Gastrocnemius medialis (tissue), 4 donors: ENCODE results near the gene ZBP1. TPM values are rescaled to one million over a fixed set of nuclear protein-coding genes. Genes with fewer than 3 reads are reported as not detected.

Source experiments
- ATAC-seq, 2 donors: fragments of 150-250 bp; one replicate each; pipeline ENCODE4 v1.9.1; 2016
- DNase-seq, 2 donors: peaks; one replicate each; pipeline ENCODE4 v3.0.0-alpha.2; 2019
- H3K27ac ChIP-seq, 4 donors: fragments of 200-600 bp; sonication (generic); 1 replicate in 1 of 4; 2 replicates in 3 of 4; pipeline ENCODE4 v1.5.1; 2016 to 2018; ENCODE audit warnings: mild to moderate bottlenecking in 2 of 4, moderate library complexity in 1 of 4
- H3K27me3 ChIP-seq, 3 donors: fragments of 200-600 bp; sonication (generic) in 2 of 3; 1 replicate in 1 of 3; 2 replicates in 2 of 3; pipeline versions ENCODE4 v1.5.1 to v1.6.0; 2016 to 2019; ENCODE audit warnings: mild to moderate bottlenecking in 1 of 3, moderate library complexity in 1 of 3
- H3K36me3 ChIP-seq, 2 donors: fragments of 200-600 bp; sonication (generic) in 1 of 2; one replicate each; pipeline ENCODE4 v1.5.1; 2017 to 2018
- H3K4me1 ChIP-seq, 2 donors: fragments of 200-600 bp; sonication (generic) in 1 of 2; one replicate each; pipeline ENCODE4 v1.5.1; 2016 to 2017; ENCODE audit warnings: mild to moderate bottlenecking in 2 of 2
- H3K4me3 ChIP-seq, 4 donors: fragments of 200-600 bp; sonication (generic) in 3 of 4; 1 replicate in 1 of 4; 2 replicates in 3 of 4; pipeline ENCODE4 v1.5.1; 2016 to 2019; ENCODE audit warnings: mild to moderate bottlenecking in 2 of 4
- H3K9me3 ChIP-seq, 3 donors: fragments of 200-600 bp; sonication (generic) in 2 of 3; 1 replicate in 1 of 3; 2 replicates in 2 of 3; pipeline ENCODE4 v1.5.1; 2016 to 2019
- CTCF ChIP-seq, 5 experiments: fragments of 450-650 bp in 3 of 5; fragments of 200-600 bp in 2 of 5; sonication (generic) in 2 of 5; IDR thresholded peaks in 4 of 5; conservative IDR thresholded peaks in 1 of 5; 1 replicate in 4 of 5; 2 replicates in 1 of 5; pipeline ENCODE4 v1.5.1; 2016 to 2019; ENCODE audit warnings: antibody characterized with exemption in 5 of 5, mild to moderate bottlenecking in 3 of 5, moderate library complexity in 3 of 5
- POLR2A ChIP-seq, 2 donors: fragments of 450-650 bp; IDR thresholded peaks; one replicate each; pipeline ENCODE4 v1.6.1; 2017; ENCODE audit warnings: antibody characterized with exemption in 2 of 2, mild to moderate bottlenecking in 2 of 2, moderate library complexity in 2 of 2
- in situ Hi-C, 4 donors: fragments of 200-750 bp; cut with MboI; loops; one replicate each; pipeline versions ENCODE4 v1.15.0 to v1.8.0; 2017; ENCODE audit warnings: low sequenced_read_pairs in 4 of 4
- intact Hi-C: fragments of 100-400 bp; cut with DNase I; formaldehyde crosslinking; loops from one replicate; pipeline ENCODE4 v1.15.1; 2023; ENCODE audit warnings: low total_unique reads
- total RNA-seq, 4 donors: library from RNA; depleted of rRNA; stranded (reverse); fragments of >200 nt; gene quantifications; one replicate each; pipeline versions ENCODE4 v1.1.0 to v1.2.3, GENCODE V29; 2016

The ZBP1 gene
- total RNA-seq, 4 donors from 2014 or later: not detected

- Histone ChIP-seq H3K4me3 (no peak overlapping the region), H3K36me3 (no peaks in the 10 kb centered on the region), H3K4me1 (no peaks in the 10 kb centered on the region), H3K27me3 (peaks cover 0 to 7% (median 5%) of the 10 kb centered on the region in 3 donors), H3K27ac (no peak overlapping the region), H3K9me3 (no peaks in the 10 kb centered on the region)
- ATAC-seq (no peak), DNase-seq (no peak)
- TF ChIP-seq CTCF (IDR thresholded peaks at IDR 0.05 in 4 of 5, conservative IDR thresholded peaks at IDR 0.05 in 1 of 5) (no peak), POLR2A (IDR thresholded peaks at IDR 0.05) (no peak)
- intact Hi-C loops: no loop called here
- in situ Hi-C loops: no loop called here
These were observed 53.3 kb downstream of the ZBP1 start for GRCh38 chr20:57566803-57567459.

GRCh38 chr20:57566399-57566798 lies 53.8 kb downstream of the ZBP1 start:
- in situ Hi-C loops: no loop called here
- no peak for ATAC-seq
- Histone ChIP-seq H3K4me1 (no peaks in the 10 kb centered on the region), H3K9me3 (no peaks in the 10 kb centered on the region), H3K27ac (no peak overlapping the region), H3K36me3 (no peaks in the 10 kb centered on the region), H3K27me3 (peaks cover 0 to 7% (median 5%) of the 10 kb centered on the region in 3 donors), H3K4me3 (no peak overlapping the region)
- TF ChIP-seq POLR2A (IDR thresholded peaks at IDR 0.05) (no peak), CTCF (IDR thresholded peaks at IDR 0.05 in 4 of 5, conservative IDR thresholded peaks at IDR 0.05 in 1 of 5) (no peak)
- intact Hi-C loops: no loop called here
- no peak for DNase-seq

- Histone ChIP-seq H3K27ac (no peak overlapping the region), H3K9me3 (no peaks in the 10 kb centered on the region), H3K27me3 (peaks cover 1 to 7% (median 5%) of the 10 kb centered on the region in 3 donors), H3K4me1 (no peaks in the 10 kb centered on the region), H3K4me3 (no peak overlapping the region), H3K36me3 (no peaks in the 10 kb centered on the region)
- DNase-seq (no peak), ATAC-seq (no peak)
- TF ChIP-seq CTCF (IDR thresholded peaks at IDR 0.05 in 4 of 5, conservative IDR thresholded peaks at IDR 0.05 in 1 of 5): no peak
- TF ChIP-seq POLR2A (IDR thresholded peaks at IDR 0.05): no peak
- in situ Hi-C loops (no loop called here), intact Hi-C loops (no loop called here)
These were observed 55.1 kb downstream of the ZBP1 start for GRCh38 chr20:57564951-57565642.

- no peaks in the 10 kb centered on the region for H3K4me1 ChIP-seq
- intact Hi-C loops: no loop called here
- peaks cover 2 to 7% (median 5%) of the 10 kb centered on the region in 3 donors for H3K27me3 ChIP-seq
- H3K9me3 ChIP-seq: no peaks in the 10 kb centered on the region
- TF ChIP-seq CTCF (IDR thresholded peaks at IDR 0.05 in 4 of 5, conservative IDR thresholded peaks at IDR 0.05 in 1 of 5) (no peak), POLR2A (IDR thresholded peaks at IDR 0.05) (no peak)
- DNase-seq (no peak), ATAC-seq (no peak)
- H3K27ac ChIP-seq: no peak overlapping the region
- in situ Hi-C loops: no loop called here
- H3K4me3 ChIP-seq: no peak overlapping the region
- no peaks in the 10 kb centered on the region for H3K36me3 ChIP-seq
These were observed 55.9 kb downstream of the ZBP1 start for GRCh38 chr20:57564180-57564802.
